Testis (tissue), 3 donors: ENCODE results near the gene SPAG4. TPM values are rescaled to one million over a fixed set of nuclear protein-coding genes. Genes with fewer than 3 reads are reported as not detected.
A peak's percentile ranks its signal among the peaks of the same experiment; 100 is the strongest.

Source experiments
- DNase-seq: peaks from one replicate; pipeline ENCODE4 v3.0.0-alpha.2; 2019
- H3K27ac ChIP-seq, 2 donors: fragments of 200-600 bp; sonication (generic); one replicate each; pipeline ENCODE4 v1.5.1; 2019
- H3K27me3 ChIP-seq: fragments of 200-600 bp; sonication (generic); one replicate; pipeline ENCODE4 v1.5.1; 2019
- H3K36me3 ChIP-seq: fragments of 200-600 bp; sonication (generic); one replicate; pipeline ENCODE4 v1.5.1; 2017; ENCODE audit warnings: low read depth; ENCODE audit errors: missing control alignments
- H3K4me1 ChIP-seq: fragments of 200-600 bp; sonication (generic); one replicate; pipeline ENCODE4 v1.5.1; 2019
- H3K4me3 ChIP-seq, 2 donors: fragments of 200-600 bp; sonication (generic); one replicate each; pipeline ENCODE4 v1.5.1; 2017 to 2019
- H3K9me3 ChIP-seq: fragments of 200-600 bp; sonication (generic); one replicate; pipeline ENCODE4 v1.5.1; 2017
- POLR2A ChIP-seq: fragments of 450-650 bp; IDR thresholded peaks from one replicate; pipeline ENCODE4 v1.6.1; 2017; ENCODE audit warnings: antibody characterized with exemption, mild to moderate bottlenecking, moderate library complexity
- WGBS, 2 donors: methylation state at CpG; one replicate each; pipeline ENCODE4 v1.1.5; 2018; 5-methylcytosine and 5-hydroxymethylcytosine counted together
- intact Hi-C: fragments of 100-400 bp; cut with DNase I; formaldehyde crosslinking; loops from one replicate; pipeline ENCODE4 v1.15.1; 2023; ENCODE audit warnings: low total_unique reads
- polyA plus RNA-seq: library from polyadenylated mRNA; stranded (reverse); fragments of 350-450 nt; fragmentation: Illumina TruSeq; extraction: RNeasy Lipid Tissue Mini Kit (QIAGEN cat#74804); gene quantifications from one replicate; pipeline ENCODE4 v1.2.3, GENCODE V29; 2014; ENCODE audit warnings: low read depth, low replicate concordance; ENCODE audit not compliant: insufficient read depth
- total RNA-seq, 2 donors: library from RNA; depleted of rRNA; stranded (reverse); fragments of >200 nt; gene quantifications; one replicate each; pipeline ENCODE4 v1.2.3, GENCODE V29; 2016
- TF ChIP-seq, protein P1 (sequence below), 3 experiments: fragments of 450-650 bp in 2 of 3; fragments of 200-600 bp in 1 of 3; sonication (generic) in 1 of 3; IDR thresholded peaks; one replicate each; pipeline ENCODE4 v1.5.1; 2016 to 2019; ENCODE audit warnings: antibody characterized with exemption in 3 of 3, mild to moderate bottlenecking in 2 of 3, moderate library complexity in 1 of 3

SPAG4 gene
- total and polyA plus RNA-seq, 3 donors from 2014 or later = 21.6 to 49.0 (median 39.0) TPM

GRCh38 chr20:35598899-35599775, 16.5 kb upstream of the SPAG4 start:
- intact Hi-C loops = no loop called here
- WGBS, 2 donors = 82 to 83% methylated on average over 13 to 22 of the region's 22 CpGs
- Histone ChIP-seq H3K36me3 (no peaks in the 10 kb centered on the region), H3K9me3 (no peaks in the 10 kb centered on the region), H3K27me3 (no peaks in the 10 kb centered on the region), H3K27ac (no peak overlapping the region), H3K4me3 (no peak overlapping the region), H3K4me1 (peaks cover 10% of the 10 kb centered on the region)
- no peak for DNase-seq
- TF ChIP-seq, protein P1, sequence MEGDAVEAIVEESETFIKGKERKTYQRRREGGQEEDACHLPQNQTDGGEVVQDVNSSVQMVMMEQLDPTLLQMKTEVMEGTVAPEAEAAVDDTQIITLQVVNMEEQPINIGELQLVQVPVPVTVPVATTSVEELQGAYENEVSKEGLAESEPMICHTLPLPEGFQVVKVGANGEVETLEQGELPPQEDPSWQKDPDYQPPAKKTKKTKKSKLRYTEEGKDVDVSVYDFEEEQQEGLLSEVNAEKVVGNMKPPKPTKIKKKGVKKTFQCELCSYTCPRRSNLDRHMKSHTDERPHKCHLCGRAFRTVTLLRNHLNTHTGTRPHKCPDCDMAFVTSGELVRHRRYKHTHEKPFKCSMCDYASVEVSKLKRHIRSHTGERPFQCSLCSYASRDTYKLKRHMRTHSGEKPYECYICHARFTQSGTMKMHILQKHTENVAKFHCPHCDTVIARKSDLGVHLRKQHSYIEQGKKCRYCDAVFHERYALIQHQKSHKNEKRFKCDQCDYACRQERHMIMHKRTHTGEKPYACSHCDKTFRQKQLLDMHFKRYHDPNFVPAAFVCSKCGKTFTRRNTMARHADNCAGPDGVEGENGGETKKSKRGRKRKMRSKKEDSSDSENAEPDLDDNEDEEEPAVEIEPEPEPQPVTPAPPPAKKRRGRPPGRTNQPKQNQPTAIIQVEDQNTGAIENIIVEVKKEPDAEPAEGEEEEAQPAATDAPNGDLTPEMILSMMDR (IDR thresholded peaks at IDR 0.05) = no peak
- no peak for TF ChIP-seq POLR2A

GRCh38 chr20:35599776-35600120, 15.9 kb upstream of the SPAG4 start:
- no peaks in the 10 kb centered on the region for H3K27me3 ChIP-seq
- 84 to 92% methylated on average over 8 to 9 of the region's 9 CpGs for WGBS, 2 donors
- intact Hi-C loops = no loop called here

GRCh38 chr20:35600176-35600992, 15.2 kb upstream of the SPAG4 start:
- H3K27me3 ChIP-seq = no peaks in the 10 kb centered on the region
- 14 to 35% methylated on average over 20 to 28 of the region's 34 CpGs for WGBS, 2 donors
- DNase-seq = no peak
- TF ChIP-seq POLR2A = no peak
- TF ChIP-seq, protein P1 (IDR thresholded peaks at IDR 0.05) = no peak
- H3K9me3 ChIP-seq = no peaks in the 10 kb centered on the region
- no peak overlapping the region for H3K27ac ChIP-seq
- no peaks in the 10 kb centered on the region for H3K36me3 ChIP-seq
- intact Hi-C loops = no loop called here
- H3K4me3 ChIP-seq = peak overlapping the region; percentile 21 to 32
- peaks cover 10% of the 10 kb centered on the region for H3K4me1 ChIP-seq

More at GRCh38 chr20:35599776-35600120, 15.9 kb upstream of the SPAG4 start:
- Histone ChIP-seq H3K4me1 (peaks cover 10% of the 10 kb centered on the region), H3K36me3 (no peaks in the 10 kb centered on the region), H3K27ac (no peak overlapping the region), H3K4me3 (no peak overlapping the region), H3K9me3 (no peaks in the 10 kb centered on the region)
- no peak for TF ChIP-seq POLR2A
- TF ChIP-seq, protein P1 (IDR thresholded peaks at IDR 0.05) = no peak
- no peak for DNase-seq

DNA sequence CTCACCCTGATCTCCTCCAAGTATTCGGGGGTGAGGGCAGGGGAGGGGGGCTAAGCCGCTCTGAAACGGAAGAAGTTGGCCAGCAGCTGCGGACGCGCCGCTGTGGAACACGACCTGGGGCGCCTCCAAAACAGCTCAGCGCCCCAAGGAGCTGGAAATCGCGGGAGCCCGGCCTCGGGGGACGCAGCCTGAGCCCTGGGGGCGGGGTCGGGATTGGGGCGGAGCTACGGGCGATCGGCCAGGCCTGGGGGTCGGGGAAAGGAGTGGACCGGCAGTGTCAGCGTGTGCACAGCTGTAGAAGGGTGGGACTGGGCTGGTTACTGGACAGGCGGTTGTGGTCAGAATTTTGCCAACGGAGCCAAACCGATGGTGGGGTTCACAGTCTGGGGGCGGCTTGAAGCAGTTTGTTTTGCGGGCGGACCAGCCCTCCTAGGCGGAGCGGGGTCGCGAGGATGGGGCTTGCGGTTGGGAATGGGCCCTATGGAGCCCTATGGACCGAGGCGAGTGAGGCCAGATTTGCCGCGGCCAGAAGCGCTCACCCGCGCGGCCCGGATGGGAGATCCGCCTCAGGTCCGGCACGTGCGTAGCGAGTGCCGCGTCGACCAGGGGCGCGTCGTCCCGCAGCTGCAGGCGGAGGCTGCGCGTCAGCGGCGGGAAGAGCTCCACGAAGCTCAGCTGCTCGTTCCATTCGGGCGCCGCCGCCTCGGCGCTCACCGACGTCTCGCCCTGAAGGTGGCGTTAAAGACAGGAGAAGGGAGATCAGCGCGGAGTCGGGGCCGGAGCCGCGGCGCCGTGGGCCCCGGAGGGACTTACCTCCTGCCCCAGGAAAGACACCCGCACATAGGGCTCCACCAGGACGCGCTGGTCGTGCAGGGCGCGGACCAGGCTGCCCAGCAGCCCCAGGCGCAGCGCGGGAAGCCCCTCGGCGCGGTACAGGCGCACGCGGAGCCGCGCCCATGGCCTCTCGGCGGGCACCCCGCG, 14.3 kb upstream of the SPAG4 start:
- TF ChIP-seq POLR2A = no peak
- TF ChIP-seq, protein P1 (IDR thresholded peaks at IDR 0.05) = peak in 2 of 3 experiments; percentile 31 to 34
- intact Hi-C loops = no loop called here
- Histone ChIP-seq H3K27ac (no peak overlapping the region), H3K36me3 (no peaks in the 10 kb centered on the region), H3K4me1 (peaks cover 10% of the 10 kb centered on the region), H3K4me3 (peak overlapping the region; percentile 21 to 32), H3K9me3 (no peaks in the 10 kb centered on the region), H3K27me3 (no peaks in the 10 kb centered on the region)
- WGBS, 2 donors = 1% methylated on average over 42 to 98 of the region's 103 CpGs
- peak; percentile 80 for DNase-seq
